ENCODE results near the gene CA11. TPM values are rescaled to one million over a fixed set of nuclear protein-coding genes. Genes with fewer than 3 reads are reported as not detected.

CA11 gene
- total RNA-seq, 1 donor from 2014 or later: 6.5 TPM

DNA sequence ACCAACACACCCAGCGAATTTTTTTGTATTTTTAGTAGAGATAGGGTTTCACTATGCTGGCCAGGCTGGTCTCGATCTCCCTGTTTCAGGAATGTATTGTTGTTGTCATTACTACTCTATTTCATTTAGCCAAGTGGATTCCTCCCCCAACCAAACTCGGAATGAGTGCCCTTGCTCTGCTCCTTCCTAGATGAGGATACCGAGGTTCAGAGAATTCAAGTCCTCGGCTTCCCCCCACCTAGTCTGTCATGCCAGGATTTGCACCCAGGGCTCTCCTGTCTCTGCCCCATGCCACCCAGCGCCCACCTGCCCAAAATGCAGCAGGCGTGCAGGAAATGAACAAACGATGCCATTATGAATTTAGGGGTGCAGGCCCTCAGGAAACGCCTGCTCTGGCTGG, 43.0 kb downstream of the CA11 start:
- intact Hi-C loops (cut with DNase I): no loop called here
- DNase-seq (ENCODE audit: low spot score): no peak

DNA sequence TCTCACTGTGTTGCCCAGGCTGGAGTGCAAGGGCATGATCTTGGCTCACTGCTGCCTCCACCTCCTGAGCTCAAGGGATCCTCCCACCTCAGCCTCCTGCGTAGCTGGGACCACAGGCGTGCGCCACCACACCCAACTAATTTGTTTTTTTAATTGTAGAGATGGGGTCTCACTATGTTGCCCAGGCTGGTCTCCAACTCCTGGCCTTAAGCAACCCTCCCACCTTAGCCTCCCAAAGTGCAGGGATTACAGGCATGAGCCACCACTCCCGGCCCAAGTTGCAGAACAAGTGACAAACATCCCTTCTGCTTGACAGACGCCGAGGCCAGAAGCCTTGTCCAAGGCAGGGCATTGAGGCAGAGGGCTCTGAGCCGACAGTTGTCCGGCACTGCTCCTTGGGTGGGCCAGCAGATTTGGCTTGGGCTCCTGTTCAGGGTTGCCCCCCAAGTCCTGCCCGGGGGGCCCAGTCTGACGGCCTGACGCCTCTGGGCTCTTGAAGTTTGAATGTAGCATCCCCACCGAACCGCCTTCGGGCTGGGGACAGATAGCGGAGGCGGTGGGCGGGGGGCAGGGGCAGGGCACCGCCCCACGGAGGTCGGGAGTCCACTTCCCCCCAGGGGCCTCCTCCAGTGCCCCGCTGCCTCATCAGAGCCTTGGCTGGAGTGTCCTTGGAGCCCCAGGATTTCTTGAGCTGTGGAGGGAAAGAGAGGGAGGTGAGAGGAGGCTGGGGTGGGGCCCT, 45.1 kb downstream of the CA11 start:
- intact Hi-C loops (cut with DNase I): no loop called here
- DNase-seq (ENCODE audit: low spot score): no peak

DNA sequence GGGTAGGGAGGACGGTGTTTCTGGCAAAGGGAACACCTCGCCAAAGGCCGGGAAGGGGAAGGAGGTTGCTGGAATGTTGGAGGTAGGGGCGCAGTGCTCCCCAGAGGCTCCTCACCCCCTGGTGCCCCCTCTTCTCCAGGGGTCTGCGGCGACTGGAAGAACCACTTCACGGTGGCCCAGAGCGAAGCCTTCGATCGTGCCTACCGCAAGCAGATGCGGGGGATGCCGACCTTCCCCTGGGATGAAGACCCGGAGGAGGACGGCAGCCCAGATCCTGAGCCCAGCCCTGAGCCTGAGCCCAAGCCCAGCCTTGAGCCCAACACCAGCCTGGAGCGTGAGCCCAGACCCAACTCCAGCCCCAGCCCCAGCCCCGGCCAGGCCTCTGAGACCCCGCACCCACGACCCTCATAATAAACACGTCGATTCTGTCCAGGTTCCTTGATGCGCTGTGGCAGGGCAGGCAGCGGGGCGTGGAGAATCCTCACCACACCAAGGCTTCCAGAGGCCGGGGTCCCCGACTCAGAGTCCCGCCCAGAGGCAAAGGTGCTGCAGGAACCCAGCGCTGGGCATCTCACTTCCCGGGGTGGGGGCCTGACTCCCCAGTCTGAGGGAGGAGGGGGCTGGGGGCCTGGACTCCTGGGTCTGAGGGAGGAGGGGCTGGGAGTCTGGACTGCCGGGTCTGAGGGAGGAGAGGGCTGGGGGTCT, 46.8 kb downstream of the CA11 start:
- DNase-seq (ENCODE audit: low spot score): no peak
- intact Hi-C loops (cut with DNase I): no loop called here

DNA sequence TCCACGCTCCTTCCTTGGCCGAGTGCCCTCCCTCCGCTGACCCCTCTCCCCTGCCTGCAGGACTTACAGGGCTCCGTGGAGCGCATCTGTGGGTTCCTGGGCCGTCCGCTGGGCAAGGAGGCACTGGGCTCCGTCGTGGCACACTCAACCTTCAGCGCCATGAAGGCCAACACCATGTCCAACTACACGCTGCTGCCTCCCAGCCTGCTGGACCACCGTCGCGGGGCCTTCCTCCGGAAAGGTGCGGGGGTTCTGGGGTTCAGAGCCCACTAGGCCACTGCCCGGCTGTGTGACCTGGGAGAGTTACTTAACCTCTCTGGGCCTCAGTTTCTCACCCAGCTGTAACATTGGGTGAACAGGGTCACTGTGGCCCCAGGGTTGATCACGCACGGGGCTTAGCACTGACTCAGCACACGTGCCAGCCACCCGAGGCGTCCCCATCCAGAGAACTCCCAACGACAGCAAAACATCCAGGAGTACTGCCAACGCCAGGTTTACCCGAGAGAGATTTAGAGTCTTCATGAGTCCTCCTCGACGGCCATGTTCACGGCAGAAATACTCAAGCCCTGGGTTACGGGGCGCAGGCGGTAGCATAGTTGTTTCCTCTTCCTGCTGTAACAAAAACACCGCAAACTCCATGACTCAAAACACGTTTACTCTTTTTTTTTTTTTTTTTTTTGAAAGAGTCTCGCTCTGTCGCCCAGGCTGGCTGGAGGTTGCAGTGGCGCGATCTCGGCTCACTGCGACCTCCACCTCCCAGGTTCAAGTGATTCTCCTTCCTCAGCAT, 49.1 kb downstream of the CA11 start:
- intact Hi-C loops (cut with DNase I): no loop called here
- DNase-seq (ENCODE audit: low spot score): no peak

DNA sequence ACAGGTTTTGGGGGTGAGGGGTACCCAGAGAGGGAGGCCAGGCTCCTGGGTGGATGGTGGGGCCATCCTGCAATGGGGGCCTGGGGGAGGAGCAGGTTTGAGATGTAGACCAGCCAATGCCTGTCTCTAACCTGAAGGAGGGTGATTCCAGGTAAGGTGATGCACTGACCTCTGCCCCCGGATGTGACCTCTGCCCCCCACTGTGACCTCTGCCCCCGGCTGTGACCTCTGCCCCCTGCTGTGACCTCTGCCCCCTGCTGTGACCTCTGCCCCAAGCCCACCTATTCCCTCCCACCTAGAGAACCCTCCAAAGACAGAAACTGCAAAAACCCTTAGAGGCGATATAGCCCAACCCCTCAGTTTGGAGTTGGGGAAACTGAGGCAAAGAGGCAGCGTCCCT, 49.8 kb downstream of the CA11 start:
- DNase-seq (ENCODE audit: low spot score): no peak
- intact Hi-C loops (cut with DNase I): no loop called here

DNA sequence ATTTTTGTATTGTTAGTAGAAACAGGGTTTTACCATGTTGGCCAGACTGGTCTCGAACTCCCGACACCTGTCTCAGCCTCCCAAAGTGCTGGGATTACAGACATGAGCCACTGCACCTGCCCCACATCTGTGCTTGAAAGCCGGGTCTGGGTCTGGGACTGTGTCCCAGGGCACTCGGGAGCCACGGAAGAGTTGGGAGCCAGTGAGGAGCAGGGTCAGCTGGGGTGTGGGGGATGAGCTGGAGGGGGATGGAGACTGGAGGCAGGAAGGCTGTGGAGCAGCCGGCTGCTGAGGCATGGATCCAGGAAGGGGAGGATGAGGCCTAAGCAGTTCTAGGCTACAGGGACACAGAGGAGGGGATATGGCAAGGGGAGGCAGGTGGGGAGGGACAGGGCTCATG, 50.2 kb downstream of the CA11 start:
- intact Hi-C loops (cut with DNase I): no loop called here
- DNase-seq (ENCODE audit: low spot score): no peak

DNA sequence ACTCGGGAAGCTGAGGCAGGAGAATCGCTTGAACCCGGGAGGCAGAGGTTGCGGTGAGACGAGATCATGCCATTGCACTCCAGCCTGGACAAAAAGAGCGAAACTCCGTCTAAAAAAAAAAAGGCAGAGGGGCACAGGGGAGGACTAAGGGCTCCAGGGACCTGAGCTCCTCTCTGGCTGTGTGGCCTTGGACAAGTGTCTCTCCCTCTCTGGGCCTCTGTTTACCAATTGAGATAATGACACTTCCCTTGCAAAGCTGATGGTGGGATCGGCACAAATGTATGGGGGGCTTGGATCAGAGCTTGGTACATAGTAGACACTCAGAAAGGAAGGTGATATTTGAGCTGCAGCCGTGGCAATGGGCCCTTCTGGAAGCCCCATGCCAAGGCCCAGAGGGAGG, 50.8 kb downstream of the CA11 start:
- DNase-seq (ENCODE audit: low spot score): no peak
- intact Hi-C loops (cut with DNase I): no loop called here

DNA sequence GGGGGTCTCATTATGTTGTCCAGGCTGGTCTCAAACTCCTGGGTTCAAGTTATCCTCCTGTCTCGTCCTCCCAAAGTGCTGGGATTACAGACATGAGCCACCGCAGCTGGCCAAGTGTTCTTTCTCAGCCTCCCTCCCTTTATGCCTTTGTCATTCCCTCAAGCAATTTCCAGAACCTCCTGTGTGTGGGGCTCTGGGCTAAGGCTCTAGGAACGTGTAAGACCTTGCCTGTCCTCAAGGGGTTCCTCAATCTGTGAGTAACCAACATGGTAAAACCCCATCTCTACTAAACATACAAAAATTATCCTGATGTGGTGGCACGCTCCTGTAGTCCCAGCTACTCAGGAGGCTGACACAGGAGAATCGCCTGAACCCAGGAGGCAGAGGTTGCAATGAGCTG, 55.0 kb downstream of the CA11 start:
- intact Hi-C loops (cut with DNase I): no loop called here
- DNase-seq (ENCODE audit: low spot score): no peak

DNA sequence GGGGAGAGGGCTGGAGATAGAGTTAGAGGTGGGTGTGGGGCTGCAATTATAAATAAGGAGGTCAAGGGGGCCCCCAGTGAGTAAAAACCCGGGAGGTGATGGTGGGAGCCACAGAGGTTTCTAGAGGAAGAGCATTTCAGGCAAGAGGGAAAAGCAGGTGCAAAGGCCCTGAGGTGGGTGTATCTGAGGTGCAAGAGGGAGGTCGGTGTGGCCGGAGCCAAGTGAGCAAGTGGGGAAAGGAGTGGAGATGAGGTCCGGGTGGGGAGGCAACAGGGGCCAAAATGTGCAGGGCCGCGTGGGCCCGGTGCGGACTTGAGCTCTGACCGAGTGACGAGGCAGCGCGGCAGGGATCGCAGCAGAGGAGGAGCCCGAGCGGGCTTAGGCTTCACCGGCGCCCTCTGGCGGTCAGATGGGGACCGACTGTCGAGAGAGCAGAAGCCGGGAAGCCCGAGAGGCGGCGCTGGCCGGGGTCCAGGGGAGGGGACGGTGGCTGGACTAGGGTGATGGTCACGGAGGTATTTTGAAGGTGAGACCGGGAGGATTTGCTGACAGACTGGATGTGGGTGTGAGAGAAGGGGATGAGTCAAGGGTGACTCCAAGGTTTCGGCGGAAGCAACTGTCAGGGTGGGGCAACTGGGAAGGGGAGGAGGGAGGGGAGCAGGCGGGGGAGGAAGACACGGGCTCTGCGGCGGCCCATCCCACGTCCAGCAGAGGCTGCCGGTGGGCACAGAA, 57.2 kb downstream of the CA11 start:
- intact Hi-C loops (cut with DNase I): loop anchor here (5.0 kb wide), 4 partner anchors 82 to 322 kb away; partner anchors contain the start of gene GRWD1
- peak; percentile 96 for DNase-seq (ENCODE audit: low spot score)

Other genes starting within 250 kb of the CA11 start
- gene GRWD1, start 200.2 kb downstream of the CA11 start, total RNA-seq: 17.5 TPM
- 0.32 TPM for gene KCNJ14, start 190.6 kb downstream of the CA11 start, total RNA-seq
- 46.4 TPM for gene CYTH2, start 176.8 kb downstream of the CA11 start, total RNA-seq
- gene LMTK3, start 134.4 kb downstream of the CA11 start, total RNA-seq: 3.0 TPM
- gene SULT2B1, start 94.0 kb downstream of the CA11 start, total RNA-seq: 0.19 TPM
- gene SPACA4, start 39.4 kb downstream of the CA11 start, total RNA-seq: not detected
- gene FAM83E, start 31.1 kb downstream of the CA11 start, total RNA-seq: not detected
- 437 TPM for gene RPL18, start 27.0 kb downstream of the CA11 start, total RNA-seq
- 8.5 TPM for gene SPHK2, start 26.7 kb downstream of the CA11 start, total RNA-seq
- gene DBP, start 8.8 kb downstream of the CA11 start, total RNA-seq: 4.4 TPM
- gene NTN5, start 26.8 kb upstream of the CA11 start, total RNA-seq: not detected
- not detected for gene FUT2, start 49.8 kb upstream of the CA11 start, total RNA-seq
- gene MAMSTR, start 73.5 kb upstream of the CA11 start, total RNA-seq: 3.2 TPM
- 13.6 TPM for gene RASIP1, start 94.4 kb upstream of the CA11 start, total RNA-seq
- 0.83 TPM for gene IZUMO1, start 100.7 kb upstream of the CA11 start, total RNA-seq
- 1.6 TPM for gene FUT1, start 106.5 kb upstream of the CA11 start, total RNA-seq
- gene FGF21, start 109.3 kb upstream of the CA11 start, total RNA-seq: not detected
- 48.9 TPM for gene BCAT2, start 164.8 kb upstream of the CA11 start, total RNA-seq
- gene HSD17B14, start 190.3 kb upstream of the CA11 start, total RNA-seq: 1.9 TPM
- gene PLEKHA4, start 222.4 kb upstream of the CA11 start, total RNA-seq: 106 TPM
- gene PPP1R15A, start 226.2 kb upstream of the CA11 start, total RNA-seq: 87.0 TPM